Fibroblast of the conjunctiva (primary cell): Measurements from ENCODE around the gene NOLC1.

ENCODE experiments used
- DNase-seq: peaks from one replicate; pipeline ENCODE4 v3.0.0-alpha.2; 2010; ENCODE audit warnings: low read depth

Gene NOLC1

DNA sequence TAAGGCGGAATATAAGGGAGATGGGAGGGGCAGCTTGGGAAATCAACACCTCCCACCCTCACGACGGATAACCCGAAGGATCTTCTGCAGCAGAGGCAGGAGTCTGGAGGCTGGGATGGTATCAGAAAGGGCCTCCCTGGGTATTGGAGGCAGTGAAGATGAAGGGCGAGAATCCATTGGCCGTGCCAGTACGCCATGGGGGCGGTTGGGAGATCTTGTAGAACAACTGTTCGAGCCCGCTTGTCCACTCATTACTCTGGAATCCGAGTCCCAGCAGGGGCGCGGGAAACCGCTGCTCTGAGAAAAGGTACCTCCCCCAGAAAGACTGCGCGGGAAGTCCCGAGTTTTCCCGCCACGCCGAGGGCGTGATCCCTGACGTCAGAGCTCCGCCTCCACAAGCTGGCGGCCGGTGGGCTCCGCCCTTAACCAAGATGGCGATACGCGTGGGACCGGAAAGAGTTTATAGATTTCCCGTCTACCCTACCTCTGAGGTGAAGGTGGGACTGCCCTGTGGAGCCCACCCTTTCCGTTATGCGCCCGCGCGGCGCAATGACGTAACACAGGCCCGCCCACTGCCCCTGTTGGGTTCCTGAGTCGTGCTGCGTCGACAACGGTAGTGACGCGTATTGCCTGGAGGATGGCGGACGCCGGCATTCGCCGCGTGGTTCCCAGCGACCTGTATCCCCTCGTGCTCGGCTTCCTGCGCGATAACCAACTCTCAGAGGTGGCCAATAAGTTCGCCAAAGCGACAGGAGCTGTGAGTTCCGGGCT is at the start of gene NOLC1:
Gene NOLC1, plus strand, starts transcription at position 616 of the 771 bp plus-strand sequence. Its CDS starts 22 bp downstream, at position 638.
- DNase-seq: peak; percentile 98

DNA sequence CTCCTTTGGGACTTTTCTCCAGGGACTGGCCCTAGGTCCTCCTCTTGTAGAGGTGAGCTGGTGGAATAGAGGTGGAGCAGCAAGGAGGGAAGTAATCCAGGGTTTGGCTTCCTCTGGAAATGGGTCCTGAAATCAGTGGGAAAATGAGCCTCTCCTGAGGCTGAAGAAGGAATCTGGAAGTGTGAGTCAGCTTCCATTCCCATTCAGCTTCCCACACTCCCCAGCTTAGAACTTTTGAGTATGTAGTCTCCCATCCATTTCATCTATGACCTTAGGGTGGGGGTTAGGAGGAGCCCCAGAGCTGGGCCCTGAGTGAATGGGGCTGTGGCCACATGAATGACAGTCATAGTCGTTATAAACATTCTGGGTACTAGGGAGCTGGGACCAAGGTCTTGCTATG is 49.8 kb upstream of the NOLC1 start:
- DNase-seq: no peak

DNA sequence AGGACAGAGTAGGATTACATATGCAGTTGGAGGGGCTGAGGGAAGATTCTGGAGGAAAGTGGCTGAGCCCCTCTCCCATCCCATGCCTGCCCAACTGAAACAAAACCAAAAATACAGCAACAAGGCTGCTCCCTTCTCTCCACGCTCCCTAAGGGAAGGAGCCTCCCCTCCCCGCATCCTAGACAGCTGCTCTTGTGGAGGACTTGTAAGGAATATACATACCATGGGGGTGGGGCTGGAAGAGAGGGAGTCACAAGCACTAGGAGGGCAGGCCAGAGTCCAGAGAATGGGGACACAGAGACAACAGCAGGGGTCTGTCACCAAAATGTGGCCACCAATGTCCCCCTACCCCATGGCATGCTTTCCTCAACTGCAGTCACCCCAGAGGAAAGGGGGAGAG is 45.2 kb upstream of the NOLC1 start:
- DNase-seq: no peak

DNA sequence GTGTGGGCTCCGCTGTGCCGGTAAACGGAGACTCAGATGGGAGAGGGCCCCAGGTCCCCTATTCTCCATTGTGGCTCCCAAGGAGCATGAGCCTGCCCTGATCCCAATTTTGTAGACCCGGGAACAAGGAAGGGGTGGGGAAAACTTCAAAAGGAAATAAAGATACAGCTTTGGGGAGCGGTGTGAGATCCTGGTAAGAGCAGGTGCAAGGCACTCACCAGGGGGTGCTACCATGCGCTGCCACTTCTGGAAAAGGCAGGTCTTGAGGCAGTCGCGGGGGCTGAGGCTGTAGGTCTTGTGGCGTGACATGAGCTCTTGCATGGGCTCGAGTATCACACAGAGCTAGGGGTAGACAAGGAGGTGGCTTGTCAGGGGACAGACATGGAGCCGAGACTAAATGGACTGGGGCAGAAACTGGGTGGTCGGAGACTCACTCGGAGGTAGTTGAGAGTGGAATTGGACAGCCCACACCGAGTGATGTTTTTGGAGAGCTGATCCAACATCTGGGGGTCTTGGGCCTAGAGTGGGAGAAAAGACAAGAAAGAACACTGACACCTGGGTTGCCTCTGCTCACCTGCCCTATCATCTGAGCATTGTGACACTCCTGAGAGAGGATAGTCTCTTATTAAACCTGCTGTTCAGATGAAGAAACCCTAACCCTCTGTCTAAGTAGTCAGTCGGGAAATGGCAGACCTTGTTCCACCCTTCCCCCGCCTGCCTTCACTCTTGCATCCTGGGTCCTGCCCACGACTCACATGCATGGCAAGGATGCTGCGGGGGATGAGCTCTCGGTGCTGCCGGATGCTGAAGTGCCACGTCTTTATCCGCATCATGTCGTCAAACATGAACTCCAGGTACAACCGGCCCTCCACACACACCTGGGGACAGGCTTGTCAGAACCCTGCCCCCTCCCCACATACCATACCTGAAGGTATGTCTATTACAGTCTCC is 42.7 kb upstream of the NOLC1 start:
- DNase-seq: no peak

DNA sequence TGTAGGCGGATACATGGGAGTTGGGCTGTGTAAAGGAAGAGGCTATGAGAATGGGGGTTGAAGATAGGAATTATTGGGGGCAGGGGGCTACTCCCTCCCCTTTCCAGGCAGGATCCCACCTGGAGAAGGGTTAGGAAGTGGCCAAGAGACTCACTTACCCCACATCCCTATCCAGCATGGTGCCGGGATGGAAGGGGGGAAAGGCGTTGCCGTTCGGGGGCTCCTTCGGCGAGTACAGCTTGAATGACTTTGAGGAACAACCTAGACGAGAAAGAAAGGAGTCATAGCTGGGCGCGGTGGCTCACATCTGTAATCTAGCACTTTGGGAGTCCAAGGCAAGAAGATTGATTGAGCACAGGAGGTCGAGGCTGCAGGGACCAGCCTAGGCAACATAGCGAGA is 40.9 kb upstream of the NOLC1 start:
- no peak for DNase-seq

DNA sequence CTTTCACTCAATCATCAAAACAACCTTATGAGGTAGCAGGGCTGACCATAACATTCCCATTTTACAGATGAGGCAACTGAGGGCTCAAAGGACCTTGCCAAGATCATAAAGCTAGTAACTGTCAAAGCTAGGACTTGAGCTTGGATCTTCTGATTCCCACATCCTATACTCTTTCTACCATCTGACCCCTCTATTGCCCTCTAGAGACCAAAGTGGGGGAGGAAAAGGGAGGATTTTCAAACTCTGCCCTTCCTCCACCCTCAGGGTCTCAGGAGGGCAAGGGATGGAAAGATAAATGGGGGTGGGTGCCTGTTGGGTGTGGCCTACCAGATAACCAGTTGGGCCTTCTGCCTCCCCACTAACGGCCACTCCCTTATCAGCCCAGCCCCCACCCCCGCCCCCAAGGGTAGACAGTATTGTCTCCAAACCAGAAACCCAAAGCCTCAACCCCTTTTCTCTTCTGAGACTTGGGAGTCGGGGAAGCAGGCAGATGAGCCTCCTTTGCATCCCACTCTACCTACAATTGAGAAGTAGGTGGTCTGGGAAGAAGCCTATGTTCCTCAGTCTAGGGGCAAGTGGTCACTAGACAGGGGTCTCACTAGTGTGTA is 39.9 kb upstream of the NOLC1 start:
- DNase-seq: no peak

DNA sequence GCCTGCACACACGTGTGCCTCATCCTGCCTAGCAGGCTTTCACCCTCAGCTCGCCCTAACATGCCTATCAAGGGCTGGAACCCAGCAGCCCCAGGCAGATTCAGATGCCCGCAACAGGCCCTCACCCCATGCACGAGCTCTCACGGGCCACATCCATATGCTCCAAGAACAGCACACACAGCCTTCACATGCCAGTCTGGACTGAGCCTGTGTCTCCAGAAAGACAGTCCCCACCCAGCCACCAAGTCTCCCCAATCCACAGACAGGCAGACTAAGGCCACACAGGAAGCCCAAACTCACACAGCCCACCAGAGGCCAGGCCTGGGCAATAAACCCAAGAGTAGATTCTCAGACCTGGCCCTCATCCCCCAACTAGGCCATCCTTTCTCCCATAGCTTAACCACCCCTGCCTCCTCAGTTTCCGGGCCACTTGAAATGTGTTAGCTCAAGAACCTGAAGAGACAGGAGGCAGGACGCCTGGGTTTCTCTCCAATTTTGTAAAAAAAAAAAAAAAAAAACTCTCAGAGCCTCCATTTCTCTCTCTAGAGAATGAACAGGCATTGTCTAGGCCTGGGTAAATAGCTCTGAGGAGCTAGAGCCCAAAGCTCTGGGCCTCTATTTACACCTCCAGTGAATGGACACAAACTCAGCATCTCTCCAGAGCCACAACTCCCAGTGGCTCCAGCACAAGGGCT is 38.8 kb upstream of the NOLC1 start:
- no peak for DNase-seq

DNA sequence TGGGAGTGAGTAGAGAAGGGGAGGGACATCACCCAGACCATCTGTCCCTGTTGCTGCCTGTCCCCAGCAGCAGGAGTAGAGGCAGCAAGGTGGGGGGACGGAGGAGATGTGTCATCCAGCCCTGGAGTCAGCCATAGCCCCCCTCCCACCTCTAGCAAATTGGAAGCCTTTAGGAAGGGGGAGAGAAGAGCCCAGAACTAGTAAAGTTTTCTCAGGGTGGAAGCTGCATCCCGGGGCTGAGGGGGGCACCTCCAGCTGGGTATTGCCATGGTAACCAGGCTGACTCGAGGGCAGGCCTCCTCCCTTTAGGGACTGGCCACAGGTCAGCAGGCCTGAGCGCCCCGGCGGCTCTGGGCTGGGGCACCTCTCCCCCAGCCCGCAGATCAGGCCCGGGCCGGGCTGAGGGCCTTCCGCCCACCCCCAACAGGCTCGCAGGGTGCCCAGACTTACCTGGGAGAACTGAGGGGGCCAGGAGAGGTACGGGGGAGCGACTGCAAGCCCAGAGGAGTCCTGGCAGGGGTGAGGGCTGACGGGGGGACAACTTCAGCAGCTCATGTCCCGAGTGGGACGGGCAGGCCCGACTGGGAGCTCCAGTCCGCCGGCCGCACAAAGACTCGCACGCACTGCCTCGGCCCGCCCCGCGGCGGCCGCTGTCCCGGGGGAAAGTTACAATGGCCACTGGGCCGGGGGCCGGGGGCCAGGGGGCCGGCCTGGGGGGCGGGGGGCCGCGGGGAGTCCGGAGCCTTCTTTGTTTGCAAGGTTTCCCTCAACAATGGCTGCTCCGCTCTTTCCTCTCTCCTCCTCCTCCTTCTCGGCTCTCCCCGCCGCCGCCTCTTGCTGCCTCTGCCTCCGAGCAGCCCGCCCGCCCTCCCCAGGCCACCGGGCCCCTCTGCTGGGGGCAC is 38.0 kb upstream of the NOLC1 start:
- no peak for DNase-seq

DNA sequence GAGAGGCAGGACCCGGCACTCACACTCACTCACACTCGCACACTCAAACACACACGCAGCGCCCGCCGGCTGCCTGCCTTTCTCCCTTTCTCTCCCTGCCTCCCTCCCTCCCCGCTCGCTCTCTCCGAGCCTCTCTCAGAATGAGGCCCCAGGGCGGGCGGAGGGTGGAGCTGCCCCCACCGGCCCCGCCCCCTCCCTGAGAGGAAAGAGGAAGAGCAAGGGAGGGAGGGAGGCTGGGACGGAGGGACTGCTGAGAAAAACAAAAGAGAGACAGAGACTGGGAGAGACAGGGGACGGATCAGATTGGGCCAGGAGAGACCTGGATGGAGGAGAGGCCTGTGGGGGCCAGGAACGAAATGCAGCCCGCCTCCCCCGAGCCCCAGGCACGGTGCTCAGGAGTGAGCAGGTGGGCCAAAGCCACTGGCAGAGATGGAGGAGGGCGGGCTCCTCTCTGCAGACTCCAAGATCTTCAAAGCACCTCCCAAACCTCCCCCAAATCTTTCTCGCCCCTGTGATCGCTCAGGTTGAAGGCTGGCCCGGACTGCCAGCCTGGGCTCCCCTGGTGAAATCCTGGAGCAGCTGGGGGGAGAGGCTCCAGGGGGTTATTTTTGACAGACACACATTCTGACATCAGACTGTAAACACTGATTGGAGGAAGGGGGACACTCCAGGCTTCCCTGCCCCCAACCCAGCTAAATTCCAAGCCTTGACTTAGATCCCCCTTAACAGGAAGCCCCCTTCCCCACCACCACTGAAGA is 37.1 kb upstream of the NOLC1 start:
- DNase-seq: no peak

DNA sequence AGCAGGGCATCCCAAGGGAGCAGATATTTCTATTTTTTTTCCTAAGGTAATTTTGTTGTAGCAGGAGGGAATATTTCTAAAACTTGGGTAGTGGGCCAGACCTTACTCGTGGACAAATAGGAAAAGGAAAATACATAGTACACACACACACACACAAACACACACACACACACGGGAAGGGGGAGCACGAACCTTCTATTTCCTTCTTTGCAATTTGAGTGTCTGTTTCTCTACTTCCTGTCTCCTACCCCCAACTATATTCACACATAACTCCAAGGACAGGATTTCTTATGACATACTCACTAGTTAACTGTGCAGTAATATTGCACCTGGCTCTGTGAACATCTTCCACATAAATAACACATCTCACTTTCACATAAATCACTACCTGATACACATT is 36.4 kb upstream of the NOLC1 start:
- no peak for DNase-seq

DNA sequence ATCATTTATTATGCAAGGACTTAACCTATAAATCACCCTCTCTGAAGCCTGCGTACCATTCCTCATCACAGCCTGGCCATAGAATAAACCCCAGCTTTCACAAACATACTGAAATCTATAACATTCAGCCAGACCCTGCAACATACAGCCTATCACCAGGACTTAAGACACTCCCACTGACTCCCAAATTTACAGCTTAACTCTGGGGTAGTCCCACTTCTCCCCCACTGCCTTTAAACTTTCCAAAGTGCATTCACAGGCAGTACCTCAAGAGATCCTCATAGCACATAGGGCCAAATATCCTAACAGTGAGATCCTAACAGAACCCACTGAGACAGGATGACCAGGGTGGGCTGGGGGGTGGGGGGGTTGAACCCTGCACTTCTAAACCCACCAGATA is 35.5 kb upstream of the NOLC1 start:
- DNase-seq: no peak

DNA sequence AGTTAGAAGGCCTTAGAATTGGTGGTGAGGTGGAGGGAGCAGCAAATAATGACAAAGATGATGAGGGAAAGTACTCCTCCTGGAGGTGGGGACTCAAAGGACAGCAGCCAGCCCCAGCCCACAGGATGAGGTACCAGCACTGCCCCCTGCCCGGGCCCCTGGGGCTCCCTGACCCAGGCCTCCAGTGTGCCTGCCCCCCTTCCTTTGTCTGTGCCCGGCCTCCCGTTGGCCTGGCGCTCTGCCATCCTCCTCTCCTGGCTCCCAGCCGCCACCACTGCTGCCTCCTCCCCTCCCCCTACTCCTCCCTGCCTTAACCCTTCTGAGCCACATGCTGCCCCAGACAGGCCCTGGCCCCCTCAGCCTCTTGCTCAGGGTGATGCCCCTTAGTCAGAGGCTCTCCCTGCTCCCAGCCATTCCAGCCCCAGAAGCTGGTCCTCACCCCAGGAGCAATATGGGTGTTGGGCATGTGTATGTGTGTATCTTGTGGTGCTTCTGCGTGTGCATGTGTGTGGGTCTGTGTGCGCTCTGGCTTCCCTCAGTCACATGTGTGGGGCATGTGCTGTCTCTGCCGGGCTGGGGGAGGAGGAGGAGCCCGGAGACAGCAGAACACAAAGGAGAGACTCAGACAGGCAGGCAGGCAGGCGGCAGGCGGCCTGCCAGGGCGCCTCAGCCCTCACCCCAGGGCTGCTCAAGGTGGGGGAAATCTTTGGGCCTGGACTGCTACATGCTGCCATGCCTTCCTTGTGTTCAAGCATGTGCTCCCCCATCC is 34.6 kb upstream of the NOLC1 start:
- peak; percentile 72 for DNase-seq

DNA sequence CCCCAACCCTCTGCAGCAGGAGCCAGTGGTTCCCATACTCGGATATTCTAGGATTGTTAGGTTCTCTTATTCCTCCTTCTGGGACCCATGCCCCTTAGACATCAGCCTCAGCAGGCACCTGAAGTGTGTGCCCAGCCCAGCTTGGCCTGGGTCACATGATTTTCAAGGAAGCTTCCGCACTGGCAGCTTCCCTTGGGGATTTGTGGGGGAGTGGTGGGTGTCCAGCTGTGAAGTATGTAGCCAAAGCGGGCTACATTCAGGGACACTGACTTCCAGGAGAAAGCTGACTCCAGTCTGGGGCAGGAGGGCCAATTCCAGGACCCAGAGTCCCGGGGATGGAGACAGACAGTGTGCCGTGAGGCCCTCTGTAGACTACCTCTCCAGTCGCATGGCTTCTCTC is 33.3 kb upstream of the NOLC1 start:
- no peak for DNase-seq

DNA sequence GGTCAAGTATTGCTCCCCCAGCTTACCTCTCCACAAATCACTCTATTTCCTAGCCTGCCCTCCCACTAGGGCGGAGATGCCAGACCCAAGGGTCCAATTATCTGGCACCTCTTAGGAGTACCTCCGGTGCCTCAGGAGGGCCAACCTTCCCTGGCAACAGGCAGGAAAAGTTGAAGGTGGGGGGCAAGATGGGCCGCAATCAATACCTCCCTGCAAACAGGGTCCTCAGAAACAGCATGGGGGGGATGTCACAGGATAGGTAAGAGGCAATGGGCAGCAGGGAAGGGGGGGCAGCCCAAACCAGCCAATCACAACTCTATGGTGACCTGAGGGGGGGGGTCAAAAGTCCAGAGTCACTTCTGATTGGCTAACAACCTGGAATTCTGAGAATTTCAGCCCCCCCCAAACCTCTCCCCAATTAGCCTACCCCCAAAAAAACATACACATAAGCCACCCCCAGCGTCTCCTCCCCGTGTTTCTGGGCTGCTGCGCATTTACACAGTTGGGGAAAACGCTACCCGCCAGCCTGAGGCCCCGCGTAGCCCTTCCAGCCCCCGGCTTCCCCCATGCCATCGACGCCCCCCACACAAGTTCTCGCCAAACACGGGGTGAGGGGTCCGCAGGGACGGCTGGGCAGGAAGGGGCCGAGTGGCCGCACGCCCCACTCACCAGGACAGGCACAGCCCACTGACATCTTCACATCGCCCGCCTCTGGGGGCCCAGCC is 32.6 kb upstream of the NOLC1 start:
- DNase-seq: no peak

DNA sequence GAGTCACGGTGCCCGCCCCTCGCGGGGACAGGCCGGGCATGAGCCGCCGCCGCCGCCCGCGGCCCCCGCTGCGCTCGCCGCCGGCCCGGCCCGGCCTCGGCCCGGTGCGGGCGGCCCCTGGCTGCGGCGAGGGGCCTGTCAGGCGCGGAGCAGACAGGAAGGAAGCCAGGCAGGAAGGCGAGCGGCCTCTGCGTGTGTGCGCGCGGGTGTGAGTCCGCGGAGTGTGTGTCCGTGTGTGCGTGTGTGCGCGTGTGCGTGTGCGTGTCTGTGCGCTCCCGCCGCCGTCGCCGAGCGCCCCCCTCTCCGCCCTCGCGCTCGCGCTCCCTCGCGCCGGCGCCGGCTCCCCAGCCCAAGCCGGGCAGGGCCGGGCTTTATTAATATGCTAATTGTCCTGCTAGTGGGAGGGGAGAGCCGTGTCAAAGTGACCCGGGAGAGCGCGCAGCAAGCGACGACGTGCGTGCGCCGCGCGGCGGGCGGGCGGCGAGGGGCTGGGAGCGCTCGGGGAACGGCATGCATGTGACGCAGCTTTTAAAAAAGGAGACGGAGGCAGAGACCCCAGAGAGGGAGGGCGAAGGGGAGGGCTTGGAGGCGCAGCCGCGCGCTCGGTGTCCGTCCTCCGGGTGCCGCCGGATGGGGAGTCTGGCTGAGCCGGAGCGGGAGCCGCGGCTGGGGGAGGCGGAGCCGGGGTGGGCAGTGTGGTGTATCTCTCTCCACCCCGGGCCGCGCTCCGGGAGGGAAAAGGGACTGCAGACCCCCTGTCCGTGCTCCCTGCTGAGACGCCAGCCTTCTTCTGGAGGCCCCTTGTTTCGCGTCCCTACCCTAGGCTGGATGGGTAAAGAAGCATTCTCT is 31.8 kb upstream of the NOLC1 start, which contains the start of gene LDB1:
Gene LDB1, minus strand, starts transcription at position 227 of the 849 bp plus-strand sequence. CDS start 258 bp downstream, outside the sequence.
- DNase-seq: no peak

DNA sequence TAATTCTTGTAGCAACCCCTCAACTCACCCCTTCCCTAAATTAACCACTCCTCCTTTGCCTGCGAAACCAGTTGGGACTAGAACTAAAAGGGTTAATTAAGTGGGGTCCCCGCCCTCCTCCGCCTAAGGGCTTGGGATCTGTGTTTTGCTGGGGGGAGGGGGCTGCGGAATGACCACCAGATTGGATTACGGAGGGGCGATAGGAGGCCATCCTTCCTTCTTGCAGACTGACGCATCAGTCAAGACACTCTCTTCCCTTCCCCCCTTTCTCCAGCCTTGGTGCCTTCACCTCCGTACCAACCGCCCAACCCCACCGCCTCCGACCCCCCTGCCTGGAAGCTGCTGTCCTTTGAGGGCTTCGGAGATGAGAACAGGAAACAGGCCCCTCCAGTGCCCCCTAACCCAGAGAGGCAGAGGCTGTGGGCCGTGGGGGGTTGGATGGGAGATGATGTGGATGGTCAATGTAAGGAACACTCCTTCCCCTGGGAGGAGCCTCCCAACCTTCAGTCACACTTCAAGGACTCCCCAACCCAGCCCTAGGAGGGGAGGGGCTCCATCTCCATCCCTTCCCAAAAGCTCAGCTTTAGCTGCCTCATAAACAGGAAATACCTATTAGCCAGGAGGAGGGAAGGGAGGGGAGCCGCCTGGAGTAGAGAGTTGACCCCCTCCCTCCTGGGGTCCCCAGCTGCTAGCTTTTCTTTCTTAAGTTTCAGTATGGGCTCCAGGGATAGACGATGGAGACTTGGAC is 31.0 kb upstream of the NOLC1 start:
- peak; percentile 63 for DNase-seq
